Right lobe of liver (tissue), 4 donors: ENCODE measurements around the gene HTT-AS.

ENCODE experiments used
- POLR2A ChIP-seq: fragments of 450-650 bp; IDR thresholded peaks from one replicate; pipeline ENCODE4 v1.6.1; 2017; ENCODE audit warnings: antibody characterized with exemption, mild to moderate bottlenecking
- TF ChIP-seq, protein P1 (sequence below), 4 donors: fragments of 200-600 bp in 3 of 4; fragments of 450-650 bp in 1 of 4; IDR thresholded peaks; one replicate each; pipeline versions ENCODE4 v1.5.1 to v1.8.0; 2016 to 2022; ENCODE audit warnings: antibody characterized with exemption in 4 of 4, mild to moderate bottlenecking in 2 of 4
- donor health status: DM: no; HTN: no; CAD: no.
- donor health status: DM: no; HTN: no; CAD: no.
- donor health status: DM: no; HTN: yes; CAD: no.

DNA sequence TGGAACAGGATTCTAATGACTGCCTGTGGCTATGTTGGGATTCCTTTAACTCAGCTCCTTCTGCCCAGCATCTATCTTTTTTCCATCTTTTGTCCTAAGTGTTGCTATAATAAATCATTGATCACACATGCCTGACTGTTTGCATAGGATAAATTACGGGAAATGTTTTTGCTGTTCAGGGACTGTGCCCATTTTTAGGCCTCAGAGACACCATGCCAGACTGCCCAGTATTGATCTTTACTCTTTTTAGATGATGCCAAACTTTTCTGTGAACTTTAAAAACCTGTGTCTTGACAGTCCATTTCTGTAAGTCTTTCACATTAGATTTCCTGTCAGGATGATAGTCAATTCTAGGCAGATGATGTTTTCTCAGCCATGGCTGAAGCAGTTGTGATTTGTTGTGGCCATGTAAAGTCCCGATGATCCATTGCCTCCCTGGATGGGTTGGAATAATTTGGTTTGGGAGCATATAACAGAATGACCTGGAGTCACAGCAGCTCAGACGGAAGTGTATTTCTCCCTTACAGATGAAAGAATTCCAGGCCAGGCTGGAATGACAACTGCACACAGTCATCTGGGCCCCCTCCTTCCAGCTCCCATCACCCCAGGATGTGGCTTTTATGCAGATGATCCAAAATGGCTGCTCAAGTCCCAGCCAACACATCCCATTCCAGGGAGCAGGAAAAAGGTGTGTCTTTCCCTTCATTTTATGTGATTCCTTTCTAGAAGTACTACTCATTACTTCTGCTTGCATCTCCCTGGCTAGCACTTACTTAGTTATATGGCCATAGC is 3.4 kb downstream of the HTT-AS start:
- TF ChIP-seq, protein P1, sequence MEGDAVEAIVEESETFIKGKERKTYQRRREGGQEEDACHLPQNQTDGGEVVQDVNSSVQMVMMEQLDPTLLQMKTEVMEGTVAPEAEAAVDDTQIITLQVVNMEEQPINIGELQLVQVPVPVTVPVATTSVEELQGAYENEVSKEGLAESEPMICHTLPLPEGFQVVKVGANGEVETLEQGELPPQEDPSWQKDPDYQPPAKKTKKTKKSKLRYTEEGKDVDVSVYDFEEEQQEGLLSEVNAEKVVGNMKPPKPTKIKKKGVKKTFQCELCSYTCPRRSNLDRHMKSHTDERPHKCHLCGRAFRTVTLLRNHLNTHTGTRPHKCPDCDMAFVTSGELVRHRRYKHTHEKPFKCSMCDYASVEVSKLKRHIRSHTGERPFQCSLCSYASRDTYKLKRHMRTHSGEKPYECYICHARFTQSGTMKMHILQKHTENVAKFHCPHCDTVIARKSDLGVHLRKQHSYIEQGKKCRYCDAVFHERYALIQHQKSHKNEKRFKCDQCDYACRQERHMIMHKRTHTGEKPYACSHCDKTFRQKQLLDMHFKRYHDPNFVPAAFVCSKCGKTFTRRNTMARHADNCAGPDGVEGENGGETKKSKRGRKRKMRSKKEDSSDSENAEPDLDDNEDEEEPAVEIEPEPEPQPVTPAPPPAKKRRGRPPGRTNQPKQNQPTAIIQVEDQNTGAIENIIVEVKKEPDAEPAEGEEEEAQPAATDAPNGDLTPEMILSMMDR (IDR thresholded peaks at IDR 0.05) = no peak
- TF ChIP-seq POLR2A = no peak
